HEK293T (cell line): ENCODE measurements around the gene COL23A1.

Experiments used
- ARNT ChIP-seq: fragments of 450-650 bp; IDR thresholded peaks from 2 replicates; pipeline ENCODE4 v1.6.1; 2017; ENCODE audit warnings: mild to moderate bottlenecking
- BHLHE40 ChIP-seq: fragments of 450-650 bp; IDR thresholded peaks from 2 replicates; pipeline ENCODE4 v1.6.1; 2016; ENCODE audit warnings: mild to moderate bottlenecking, moderate library complexity, borderline replicate concordance
- CTBP1 ChIP-seq: fragments of 450-650 bp; IDR thresholded peaks from 2 replicates; pipeline ENCODE4 v1.6.1; 2016; ENCODE audit warnings: borderline replicate concordance
- ELF4 ChIP-seq: fragments of 450-650 bp; IDR thresholded peaks from 2 replicates; pipeline ENCODE4 v1.6.1; 2017; ENCODE audit warnings: antibody characterized with exemption
- FOXA1 ChIP-seq: fragments of 450-650 bp; IDR thresholded peaks from 2 replicates; pipeline ENCODE4 v1.6.1; 2016; ENCODE audit warnings: mild to moderate bottlenecking
- FOXK2 ChIP-seq: fragments of 450-650 bp; IDR thresholded peaks from 2 replicates; pipeline ENCODE4 v1.6.1; 2016; ENCODE audit warnings: mild to moderate bottlenecking
- FOXM1 ChIP-seq: fragments of 450-650 bp; IDR thresholded peaks from 2 replicates; pipeline ENCODE4 v1.6.1; 2017; ENCODE audit warnings: mild to moderate bottlenecking, borderline replicate concordance
- L3MBTL2 ChIP-seq: fragments of 450-650 bp; conservative IDR thresholded peaks from 2 replicates; pipeline ENCODE4 v1.6.1; 2016; ENCODE audit warnings: mild to moderate bottlenecking
- LEF1 ChIP-seq: fragments of 450-650 bp; IDR thresholded peaks from 2 replicates; pipeline ENCODE4 v1.6.1; 2017; ENCODE audit warnings: mild to moderate bottlenecking, borderline replicate concordance
- NFRKB ChIP-seq: fragments of 450-650 bp; IDR thresholded peaks from 2 replicates; pipeline ENCODE4 v1.6.1; 2016; ENCODE audit warnings: mild to moderate bottlenecking, moderate library complexity
- SP1 ChIP-seq: fragments of 450-650 bp; IDR thresholded peaks from 2 replicates; pipeline ENCODE4 v1.6.1; 2017
- SUZ12 ChIP-seq: fragments of 450-650 bp; IDR thresholded peaks from 2 replicates; pipeline ENCODE4 v1.6.1; 2016; ENCODE audit warnings: mild to moderate bottlenecking
- TARDBP ChIP-seq: fragments of 450-650 bp; IDR thresholded peaks from 2 replicates; pipeline ENCODE4 v1.6.1; 2016

DNA sequence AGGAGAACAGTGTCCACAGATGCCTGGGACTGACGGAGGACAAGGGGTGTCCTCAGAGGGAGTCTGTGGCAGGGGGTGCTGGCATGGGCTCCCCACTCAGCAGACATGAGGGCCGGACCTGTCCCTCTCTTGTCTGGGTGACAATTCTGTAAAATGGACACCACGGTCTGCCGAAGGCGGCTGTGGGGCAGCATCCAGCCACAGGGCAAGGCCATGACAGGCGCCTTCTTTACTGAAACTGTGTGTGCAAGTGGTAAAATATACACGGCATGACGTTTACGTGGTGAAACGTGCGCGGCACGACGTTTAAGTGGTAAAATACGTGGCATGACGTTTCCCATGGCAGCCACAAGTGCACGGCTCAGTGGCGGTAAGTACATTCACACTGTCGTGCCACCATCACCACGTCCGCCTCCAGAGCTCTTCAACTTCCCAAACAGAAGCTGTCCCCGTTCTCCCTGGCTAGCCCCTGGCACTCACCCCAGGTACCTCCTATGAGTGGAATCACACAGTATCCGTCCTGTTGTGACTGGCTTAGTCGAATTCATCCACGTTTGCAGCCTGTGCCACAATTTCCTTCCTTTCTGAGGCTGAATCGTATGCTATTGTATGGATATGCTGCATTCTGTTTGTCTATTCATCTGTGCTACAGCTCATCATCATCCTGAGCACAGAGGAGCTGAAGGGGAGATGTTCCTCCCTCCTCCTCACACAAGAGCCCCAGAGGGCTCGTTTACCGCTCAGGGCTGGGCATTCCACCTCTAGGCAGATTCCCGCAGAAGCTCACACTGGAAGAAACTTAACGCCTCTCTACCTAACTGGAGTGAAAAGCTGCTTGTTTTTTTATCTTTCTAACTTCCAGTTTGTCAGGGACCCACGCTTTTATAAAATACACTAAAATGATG, 52.5 kb downstream of the COL23A1 start:
- no peak for TF ChIP-seq FOXK2
- no peak for TF ChIP-seq ARNT
- TF ChIP-seq SP1 = no peak
- TF ChIP-seq FOXM1 = no peak
- no peak for TF ChIP-seq BHLHE40
- no peak for TF ChIP-seq L3MBTL2
- TF ChIP-seq ELF4 = no peak
- no peak for TF ChIP-seq SUZ12
- TF ChIP-seq CTBP1 = no peak
- no peak for TF ChIP-seq LEF1
- TF ChIP-seq FOXA1 = no peak
- no peak for TF ChIP-seq TARDBP
- no peak for TF ChIP-seq NFRKB
